ENCODE results near the gene IL20RB.

- TF ChIP-seq CTCF (IDR thresholded peaks at IDR 0.05) (no peak), POLR2A (IDR thresholded peaks at IDR 0.05; ENCODE audit: low read depth) (no peak), POLR2AphosphoS5 (IDR thresholded peaks at IDR 0.05) (no peak), EP300 (IDR thresholded peaks at IDR 0.05) (no peak)
Observed at GRCh38 chr3:136960838-136961836, 3.4 kb downstream of the IL20RB start.
